Effector memory CD8-positive, alpha-beta T cell (primary cell): ENCODE measurements around the gene GLG1.
"Not testable (repeated sequence)": the region's sequence is repeated elsewhere in the genome, so short reads cannot be mapped to it uniquely, and the experiment has no call there.

Experiments
- ATAC-seq: fragments of 150-1000 bp; cut with Tn5 transposase; replicated peaks from 2 replicates; pipeline ENCODE4 v1.10.0; 2021; ENCODE audit warnings: mild to moderate bottlenecking, moderate library complexity
- DNase-seq, 3 experiments: peaks; one replicate each; pipeline ENCODE4 v3.0.0; 2021
- H3K27ac Mint-ChIP-seq, 2 donors: one replicate each; pipeline ENCODE4 v1.8.0; 2022; ENCODE audit warnings: mild to moderate bottlenecking in 2 of 2, mixed read lengths in 2 of 2, moderate library complexity in 2 of 2
- H3K27me3 Mint-ChIP-seq, 2 donors: one replicate each; pipeline ENCODE4 v1.8.0; 2022; ENCODE audit warnings: mixed read lengths in 2 of 2
- H3K36me3 Mint-ChIP-seq: one replicate; pipeline ENCODE4 v1.8.0; 2022; ENCODE audit warnings: mild to moderate bottlenecking, moderate library complexity, mixed read lengths; ENCODE audit not compliant: insufficient read depth
- H3K4me1 Mint-ChIP-seq, 2 donors: one replicate each; pipeline ENCODE4 v1.8.0; 2022; ENCODE audit warnings: low read depth in 2 of 2, mixed read lengths in 2 of 2
- H3K4me3 Mint-ChIP-seq, 2 donors: one replicate each; pipeline ENCODE4 v1.8.0; 2022; ENCODE audit warnings: mild to moderate bottlenecking in 2 of 2, mixed read lengths in 2 of 2, moderate library complexity in 2 of 2
- H3K9me3 Mint-ChIP-seq, 2 donors: one replicate each; pipeline ENCODE4 v1.8.0; 2022; ENCODE audit warnings: mixed read lengths in 2 of 2

GLG1 gene

DNA sequence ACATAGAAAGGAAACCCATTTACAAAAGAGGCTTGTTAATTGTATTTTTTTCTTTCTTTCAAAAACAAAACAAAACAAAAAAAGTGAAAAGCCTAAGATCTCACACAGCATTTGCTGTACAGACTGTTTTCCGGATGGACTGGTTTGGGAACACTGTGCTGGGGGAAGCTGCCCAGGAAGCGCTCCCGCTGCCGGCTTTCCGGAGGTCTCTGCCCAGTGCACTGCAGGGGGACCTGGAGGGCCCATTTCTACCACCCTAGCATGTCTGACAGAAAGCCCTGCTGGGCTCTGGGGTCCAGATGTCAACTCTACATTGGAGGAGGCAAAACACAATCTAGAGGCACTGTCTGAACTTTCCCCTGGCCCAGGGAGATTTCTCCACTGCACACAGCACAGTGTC is 159.3 kb downstream of the GLG1 start:
- Mint-ChIP-seq H3K36me3 (peaks cover 51% of the 10 kb centered on the region), H3K9me3 (no peaks in the 10 kb centered on the region), H3K4me1 (no peaks in the 10 kb centered on the region), H3K4me3 (no peak overlapping the region), H3K27ac (peak overlapping the region; percentile 19 to 62), H3K27me3 (no peaks in the 10 kb centered on the region)
- DNase-seq (no peak), ATAC-seq (no peak)

DNA sequence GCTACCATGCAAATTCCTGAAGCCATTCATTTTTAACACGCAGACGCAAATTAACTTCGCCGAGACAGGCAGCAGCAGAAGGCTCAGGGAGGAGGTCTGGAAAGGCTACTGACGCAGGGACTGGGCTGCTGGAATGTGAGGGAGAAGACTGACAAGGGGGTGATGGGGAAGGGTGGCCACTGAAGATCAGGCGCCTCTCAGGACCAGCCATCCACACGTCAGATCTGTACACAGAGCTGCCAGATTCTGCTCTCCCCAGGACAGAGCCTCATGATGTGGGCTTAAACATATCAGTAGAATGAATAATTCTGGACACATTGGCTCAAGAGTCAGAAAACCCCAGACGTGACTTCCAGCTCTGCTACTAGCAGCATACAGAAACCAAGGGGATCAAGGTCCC is 160.0 kb downstream of the GLG1 start:
- Mint-ChIP-seq H3K27me3 (no peaks in the 10 kb centered on the region), H3K9me3 (no peaks in the 10 kb centered on the region), H3K4me3 (no peak overlapping the region), H3K4me1 (no peaks in the 10 kb centered on the region), H3K36me3 (peaks cover 44% of the 10 kb centered on the region), H3K27ac (peak overlapping the region; percentile 19 to 82)
- ATAC-seq (no peak), DNase-seq (no peak)

DNA sequence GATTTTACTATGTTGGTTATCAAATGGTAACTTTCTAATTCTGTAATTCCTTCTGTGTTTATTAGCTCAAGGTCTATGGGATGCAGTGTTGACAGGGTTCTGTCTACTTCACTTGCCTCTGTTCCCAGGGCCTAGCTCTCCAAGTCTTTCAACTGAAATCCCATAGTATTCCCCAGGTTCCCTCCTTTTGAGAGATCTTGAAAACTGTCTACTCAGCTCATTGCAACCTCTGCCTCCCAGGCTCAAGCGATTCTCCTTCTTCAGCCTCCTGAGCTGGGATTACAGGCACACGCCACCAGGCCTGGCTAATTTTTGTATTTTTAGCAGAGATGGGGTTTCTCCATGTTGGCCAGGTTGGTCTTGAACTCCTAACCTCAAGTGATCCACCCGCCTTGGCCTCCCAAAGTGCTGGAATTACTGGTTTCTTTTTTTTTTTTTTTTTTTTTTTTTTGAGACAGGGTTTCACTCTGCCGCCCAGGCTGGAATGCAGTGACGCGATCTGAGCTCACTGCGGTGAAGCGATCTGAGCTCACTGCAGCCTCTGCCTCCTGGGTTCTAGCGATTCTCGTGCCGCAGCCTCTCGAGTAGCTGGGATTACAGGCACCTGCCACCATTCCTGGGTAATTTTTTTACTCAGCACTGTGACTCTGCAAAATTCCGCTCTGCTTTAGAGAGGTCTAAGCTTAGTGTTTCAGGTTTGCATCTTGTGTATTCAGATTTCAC is 163.1 kb downstream of the GLG1 start:
- not testable (repeated sequence) for ATAC-seq, H3K4me1 Mint-ChIP-seq, H3K27me3 Mint-ChIP-seq, H3K4me3 Mint-ChIP-seq, H3K9me3 Mint-ChIP-seq, DNase-seq, H3K27ac Mint-ChIP-seq
- H3K36me3 Mint-ChIP-seq = peaks cover 16% of the 10 kb centered on the region

DNA sequence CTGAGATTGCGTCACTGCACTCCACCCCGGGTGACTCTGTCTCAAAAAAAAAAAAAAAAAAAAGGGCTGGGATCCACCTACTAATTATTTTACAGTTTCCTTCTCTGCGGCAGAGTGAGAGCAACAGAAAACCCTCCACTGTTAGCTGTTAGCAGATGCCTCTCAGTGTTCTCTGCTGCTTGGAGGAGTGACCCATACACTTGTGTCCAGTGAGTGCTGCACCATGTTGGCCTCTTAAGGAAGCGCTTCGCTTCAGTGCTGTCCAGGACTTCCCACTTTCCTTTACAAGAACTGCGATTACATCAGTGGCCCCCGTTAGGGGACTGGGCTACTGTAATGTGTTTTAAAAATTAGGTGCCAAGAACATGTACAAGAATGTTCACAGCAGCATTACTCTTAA is 167.2 kb downstream of the GLG1 start:
- H3K27ac Mint-ChIP-seq = peak overlapping the region in 1 of 2 donors; percentile 92
- no peaks in the 10 kb centered on the region for H3K9me3 Mint-ChIP-seq
- peaks cover 12 to 15% of the 10 kb centered on the region in 2 donors for H3K4me1 Mint-ChIP-seq

DNA sequence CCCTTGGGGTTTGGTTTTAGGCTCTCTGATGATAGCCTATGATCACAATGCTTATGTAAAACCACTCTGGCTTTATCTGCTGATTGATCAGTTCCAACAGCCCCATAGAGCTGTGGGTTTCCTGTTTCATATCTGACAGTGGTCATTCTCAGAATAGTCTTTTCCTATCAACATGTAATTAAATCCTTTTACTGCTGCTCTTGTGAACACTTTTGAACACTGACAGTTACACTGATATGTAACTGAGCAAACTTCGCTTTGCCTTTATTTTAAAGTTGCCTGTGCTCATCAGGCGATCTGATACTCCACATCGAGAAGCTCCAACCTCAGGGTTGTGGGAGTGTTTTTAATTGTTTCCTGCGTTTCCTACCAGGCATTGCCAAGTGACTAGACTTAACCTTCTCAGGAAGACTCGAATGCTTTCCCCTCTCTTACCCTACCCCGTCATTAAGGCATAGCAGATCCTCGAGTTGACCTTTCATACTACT is 168.4 kb downstream of the GLG1 start:
- Mint-ChIP-seq H3K27ac (peak overlapping the region; percentile 42 to 92), H3K9me3 (no peaks in the 10 kb centered on the region), H3K4me1 (peaks cover 12 to 15% of the 10 kb centered on the region in 2 donors), H3K36me3 (peaks cover 2% of the 10 kb centered on the region), H3K4me3 (peak overlapping the region; percentile 47 to 67), H3K27me3 (no peaks in the 10 kb centered on the region)
- no peak for DNase-seq
- peak; percentile 89 for ATAC-seq

More for the DNA sequence above, 167.2 kb downstream of the GLG1 start:
- DNase-seq (no peak), ATAC-seq (no peak)
- H3K27me3 Mint-ChIP-seq = no peaks in the 10 kb centered on the region
- no peak overlapping the region for H3K4me3 Mint-ChIP-seq
- peaks cover 2% of the 10 kb centered on the region for H3K36me3 Mint-ChIP-seq

DNA sequence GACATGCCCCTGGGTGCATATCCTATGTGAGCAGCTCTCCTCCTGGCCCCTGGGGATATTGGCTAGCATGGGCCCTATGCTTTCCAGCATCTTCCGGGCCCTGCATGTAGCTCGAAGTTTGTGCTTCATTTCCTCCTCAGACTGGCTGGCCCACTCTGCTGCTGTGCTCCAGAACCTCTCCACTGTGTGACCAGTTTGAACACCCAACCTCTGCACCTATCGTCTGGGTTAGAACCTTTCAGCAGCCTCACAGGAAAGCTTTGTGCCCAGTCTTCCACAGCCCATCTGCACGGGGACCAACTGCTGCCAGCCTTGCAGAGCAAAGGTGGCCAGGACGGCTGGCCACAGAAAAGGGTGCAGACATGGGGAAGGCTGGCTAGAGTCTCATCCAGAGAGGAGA is 175.4 kb downstream of the GLG1 start:
- Mint-ChIP-seq H3K4me3 (no peak overlapping the region), H3K27ac (no peak overlapping the region), H3K36me3 (no peaks in the 10 kb centered on the region), H3K27me3 (no peaks in the 10 kb centered on the region), H3K4me1 (no peaks in the 10 kb centered on the region), H3K9me3 (no peaks in the 10 kb centered on the region)
- ATAC-seq (no peak), DNase-seq (no peak)

DNA sequence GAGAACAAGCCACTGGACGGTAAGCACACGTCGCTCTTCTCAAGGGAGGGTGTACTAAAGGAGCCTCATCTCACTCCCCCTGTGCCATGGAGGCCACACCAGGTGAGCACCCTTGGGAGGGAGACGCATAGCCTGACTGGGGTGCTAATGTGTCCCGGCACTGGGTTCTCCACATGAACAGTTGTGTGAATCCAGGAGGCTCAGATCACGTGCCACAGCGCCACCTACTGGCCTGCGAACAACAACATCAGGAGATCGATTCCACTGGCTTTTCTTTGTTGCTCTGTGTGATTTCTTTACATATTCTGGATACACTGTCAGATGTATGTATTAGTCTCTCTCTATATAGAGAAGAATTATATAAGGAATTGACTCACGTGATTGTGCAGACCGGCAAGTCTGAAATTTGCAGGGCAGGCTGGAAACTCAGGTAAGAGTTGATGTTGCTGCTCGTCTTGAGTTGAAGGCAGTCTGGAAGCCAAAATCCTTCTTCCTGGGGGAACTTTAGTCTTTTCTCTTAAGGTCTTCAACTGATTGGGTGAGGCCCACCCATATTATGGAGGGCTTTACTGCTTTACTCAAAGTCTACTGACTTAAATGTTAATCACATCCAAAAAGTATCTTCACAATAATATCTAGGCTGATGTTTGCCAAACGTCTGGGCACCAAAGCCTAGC is 176.7 kb downstream of the GLG1 start:
- H3K4me3 Mint-ChIP-seq, H3K27ac Mint-ChIP-seq, H3K27me3 Mint-ChIP-seq, H3K36me3 Mint-ChIP-seq, H3K9me3 Mint-ChIP-seq, H3K4me1 Mint-ChIP-seq: not testable (repeated sequence)
- ATAC-seq (peak; percentile 74), DNase-seq (peak; percentile 9 to 30 (median 25))

DNA sequence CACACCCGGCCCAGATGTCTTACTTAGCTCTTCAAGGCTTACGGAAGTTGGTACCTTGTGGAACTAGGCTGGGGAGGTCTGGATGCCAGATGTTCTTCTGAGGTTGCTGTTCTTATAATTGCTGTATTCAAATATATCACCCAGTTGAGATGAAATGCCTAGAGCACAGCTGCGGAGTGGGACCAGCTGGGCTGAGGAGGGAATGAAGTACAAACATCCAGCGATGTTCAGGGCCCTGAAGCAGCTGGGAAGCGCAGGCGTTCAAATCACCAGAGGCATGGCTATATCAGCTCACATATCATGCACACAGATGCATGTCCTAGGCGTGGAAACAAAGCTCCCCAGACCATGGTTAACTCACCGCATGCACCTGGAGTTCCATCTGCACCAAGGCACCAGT is 178.4 kb downstream of the GLG1 start:
- H3K36me3 Mint-ChIP-seq, H3K4me3 Mint-ChIP-seq, H3K27ac Mint-ChIP-seq, DNase-seq, H3K27me3 Mint-ChIP-seq, H3K4me1 Mint-ChIP-seq, H3K9me3 Mint-ChIP-seq, ATAC-seq: not testable (repeated sequence)

DNA sequence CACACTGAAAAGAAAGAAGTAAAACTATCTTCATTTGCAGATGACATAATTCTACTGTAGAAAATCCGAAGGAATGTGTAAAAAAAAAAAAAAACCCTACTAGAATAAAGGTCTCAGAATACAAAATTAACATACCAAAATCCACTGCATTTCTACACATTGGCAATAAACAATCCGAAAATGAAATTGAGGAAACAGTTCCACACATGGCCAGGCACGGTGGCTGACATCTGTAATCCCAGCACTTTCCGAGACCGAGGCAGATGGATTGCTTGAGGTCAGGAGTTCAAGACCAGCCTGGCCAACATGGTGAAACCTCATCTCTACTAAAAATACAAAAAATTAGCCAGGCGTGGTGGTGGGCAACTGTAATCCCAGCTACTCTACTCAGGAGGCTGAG is 181.2 kb downstream of the GLG1 start:
- H3K27me3 Mint-ChIP-seq, H3K27ac Mint-ChIP-seq, H3K4me1 Mint-ChIP-seq, ATAC-seq, H3K9me3 Mint-ChIP-seq, H3K4me3 Mint-ChIP-seq, DNase-seq, H3K36me3 Mint-ChIP-seq: not testable (repeated sequence)

DNA sequence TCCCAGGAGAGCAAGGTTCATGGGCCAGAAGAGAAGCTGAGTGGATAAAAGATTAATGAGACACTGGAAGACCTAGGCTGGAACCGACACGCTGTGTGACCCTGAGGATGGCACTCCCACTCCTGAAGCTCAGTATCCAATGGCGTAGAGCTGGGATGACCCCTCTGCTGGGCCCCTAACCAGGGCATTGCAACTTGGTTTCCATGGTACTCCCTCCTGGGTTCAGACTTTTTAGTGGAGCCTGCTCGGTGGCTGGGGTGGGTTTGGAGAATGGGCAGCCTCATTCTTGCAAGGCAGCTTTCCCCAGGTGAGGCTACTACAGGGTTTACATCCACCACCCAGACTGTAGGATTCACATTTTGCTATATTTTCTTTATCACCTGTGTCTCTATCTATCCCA is 183.2 kb downstream of the GLG1 start:
- not testable (repeated sequence) for H3K4me1 Mint-ChIP-seq, H3K4me3 Mint-ChIP-seq, H3K9me3 Mint-ChIP-seq, DNase-seq, H3K27me3 Mint-ChIP-seq, H3K27ac Mint-ChIP-seq, ATAC-seq, H3K36me3 Mint-ChIP-seq

DNA sequence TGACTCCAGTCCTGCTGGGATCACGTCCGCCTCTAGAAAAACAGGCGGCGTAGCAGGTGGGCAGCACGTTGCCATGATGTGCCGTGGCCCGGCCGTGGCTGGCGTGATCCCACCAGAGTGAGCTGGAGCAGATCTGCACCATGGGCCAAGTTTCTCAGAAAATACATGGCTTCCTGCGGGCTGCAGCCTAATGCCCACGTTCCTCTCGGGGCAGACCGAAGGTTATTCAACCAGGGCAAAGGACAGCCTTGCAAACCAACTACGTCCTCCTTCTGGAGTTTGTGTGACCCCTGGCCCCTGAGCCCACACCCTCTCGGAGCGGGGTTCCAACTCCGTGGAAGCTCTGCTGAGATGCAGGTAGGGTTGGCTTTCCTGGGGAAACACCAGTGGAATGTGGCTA is 184.8 kb downstream of the GLG1 start:
- H3K4me1 Mint-ChIP-seq, ATAC-seq, H3K27ac Mint-ChIP-seq, H3K9me3 Mint-ChIP-seq, DNase-seq, H3K36me3 Mint-ChIP-seq, H3K4me3 Mint-ChIP-seq, H3K27me3 Mint-ChIP-seq: not testable (repeated sequence)

DNA sequence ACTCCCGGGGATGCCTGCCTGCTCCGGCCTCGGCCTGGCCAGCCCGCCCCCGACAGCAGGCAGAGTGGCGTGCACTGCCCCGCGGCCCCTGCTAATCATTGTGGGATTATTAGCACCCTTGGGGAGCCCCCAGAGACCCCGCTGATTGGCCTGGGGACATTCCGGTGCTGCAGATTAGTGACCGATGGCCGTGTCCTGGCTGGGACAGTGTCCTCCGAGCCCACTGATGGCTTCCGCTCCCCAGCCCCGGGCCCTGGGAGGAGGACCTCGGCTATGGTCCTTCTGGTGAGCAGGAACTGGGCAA is 185.5 kb downstream of the GLG1 start:
- not testable (repeated sequence) for H3K4me3 Mint-ChIP-seq, DNase-seq, H3K36me3 Mint-ChIP-seq, H3K4me1 Mint-ChIP-seq, H3K9me3 Mint-ChIP-seq, H3K27me3 Mint-ChIP-seq, ATAC-seq, H3K27ac Mint-ChIP-seq

DNA sequence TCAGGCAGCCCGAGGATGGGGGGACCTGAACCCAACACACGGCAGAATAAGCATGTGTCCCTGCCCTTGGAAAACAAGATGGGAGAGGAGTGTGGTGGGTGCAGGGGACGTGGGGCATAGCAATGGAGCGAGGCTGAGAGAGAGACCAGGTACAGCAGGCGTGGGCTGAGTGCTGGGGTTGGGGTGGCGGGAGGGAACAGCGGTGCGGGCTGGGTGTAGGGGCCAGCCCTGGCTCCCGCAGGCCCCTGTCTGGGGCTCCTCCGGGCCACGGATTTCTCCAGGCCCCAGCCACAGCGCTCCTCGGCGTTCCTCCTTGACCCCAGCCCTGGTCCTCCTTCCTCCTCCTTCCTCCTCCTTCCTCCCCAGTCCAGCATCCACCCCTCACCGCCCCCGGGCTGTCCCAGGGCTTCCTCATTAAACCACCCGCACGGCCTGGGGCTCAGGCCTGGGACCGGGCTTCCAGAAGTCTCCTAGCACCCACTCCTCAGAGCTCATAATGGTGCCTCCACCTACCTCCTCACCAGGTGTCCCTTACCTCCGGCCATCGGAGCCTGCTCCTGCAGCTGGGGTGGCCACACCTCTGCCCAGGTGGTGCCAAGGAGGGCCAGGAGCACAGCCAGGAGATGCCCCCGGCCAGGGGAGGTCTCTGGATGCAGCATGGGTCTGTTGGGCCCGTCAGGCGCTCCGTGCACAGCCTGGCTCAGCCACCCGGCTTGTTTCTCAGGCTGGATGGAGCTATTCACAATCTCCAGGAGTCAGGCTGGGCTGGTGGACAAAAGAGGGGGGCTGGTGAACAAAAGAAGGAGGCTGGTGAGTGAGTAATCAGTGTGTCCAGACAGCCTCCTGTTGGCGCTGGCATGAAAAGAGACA is 186.1 kb downstream of the GLG1 start, which contains the start of gene CLEC18B:
TSS of gene CLEC18B (minus strand) at position 867 of the 870 bp plus-strand sequence. CDS start at position 659, 208 bp downstream.
- not testable (repeated sequence) for H3K4me1 Mint-ChIP-seq, H3K9me3 Mint-ChIP-seq, H3K27me3 Mint-ChIP-seq, H3K27ac Mint-ChIP-seq, H3K4me3 Mint-ChIP-seq, ATAC-seq, DNase-seq, H3K36me3 Mint-ChIP-seq
